Islet of Langerhans (tissue), 1 donor: ENCODE data around the gene TAF11L2.
"Not testable (repeated sequence)": the region's sequence is repeated elsewhere in the genome, so short reads cannot be mapped to it uniquely, and the experiment has no call there.

Experiments used
- FAIRE-seq: peaks from one replicate; lab custom pipeline; 2011; peaks lifted over from hg19 to GRCh38; lab: Jason Lieb, UNC

Gene TAF11L2

DNA sequence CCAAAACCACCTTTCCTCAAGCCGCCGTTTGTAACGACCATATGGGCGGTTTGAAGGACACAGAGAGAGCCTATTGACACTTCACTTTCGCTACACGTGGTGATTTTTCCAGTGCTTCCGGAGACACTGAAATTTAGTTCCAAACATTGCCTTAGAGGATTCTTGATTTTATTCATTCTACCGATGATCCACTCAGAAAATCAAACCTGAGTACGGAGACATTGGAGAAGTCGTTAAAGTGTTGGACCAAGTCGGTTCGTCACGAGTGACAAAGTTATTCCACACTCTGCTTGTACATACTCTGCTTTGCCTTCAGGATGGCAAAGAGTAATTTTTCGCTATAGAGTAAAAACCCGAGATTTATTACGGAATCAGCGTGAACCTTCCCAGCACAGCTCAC, 28.5 kb downstream of the TAF11L2 start:
- FAIRE-seq, result not testable (repeated sequence)

GRCh38 chr5:17528369-17528768, 30.3 kb downstream of the TAF11L2 start, which contains the start of gene TAF11L6:
Gene TAF11L6, plus strand, starts transcription at chr5:17528669.
- FAIRE-seq, result not testable (repeated sequence)
